ENCODE measurements around the gene IL12RB1. TPM values are rescaled to one million over a fixed set of nuclear protein-coding genes. Genes with fewer than 3 reads are reported as not detected.
A peak's percentile ranks its signal among the peaks of the same experiment; 100 is the strongest.
"Not testable (repeated sequence)": the region's sequence is repeated elsewhere in the genome, so short reads cannot be mapped to it uniquely, and the experiment has no call there.

Gene IL12RB1
- total and polyA plus RNA-seq, 2 donors: 3.7 to 7.4 TPM

- H3K4me1 ChIP-seq (ENCODE audit: control insufficient read depth in 2 of 2, insufficient read depth in 2 of 2, low read length in 2 of 2): peaks cover 17 to 33% of the 10 kb centered on the region in 2 donors
- 26% methylated on average over 54 of the region's 54 CpGs for WGBS
- peaks cover 0 to 4% of the 10 kb centered on the region in 2 donors for H3K9me3 ChIP-seq (ENCODE audit: control insufficient read depth in 2 of 2, insufficient read depth in 1 of 2, low read length in 1 of 2)
- peaks cover 15 to 21% of the 10 kb centered on the region in 2 donors for H3K27me3 ChIP-seq (ENCODE audit: control insufficient read depth in 2 of 2, insufficient read depth in 1 of 2, low read length in 1 of 2)
- DNase-seq (ENCODE audit: low read depth in 6 of 9, low spot score in 9 of 9): peak in 7 of 9 donors; percentile 68 to 91 (median 82)
- no peaks in the 10 kb centered on the region for H3K36me3 ChIP-seq (ENCODE audit: control insufficient read depth in 2 of 2, insufficient read depth in 2 of 2, low read length in 1 of 2)
- H3K27ac ChIP-seq (ENCODE audit: low read depth in 1 of 2, low read length in 1 of 2): peak within 1 kb of the TSS in 1 of 2 donors; percentile 30
- H3K4me3 ChIP-seq (ENCODE audit: low read length in 2 of 2): peak within 1 kb of the TSS; percentile 39 to 65
Observed at GRCh38 chr19:18097217-18097992, 10.7 kb upstream of the IL12RB1 start, which contains the start of gene MAST3. Gene MAST3, plus strand, starts transcription at chr19:18097778. Its CDS starts 15 bp downstream, at chr19:18097793.

DNA sequence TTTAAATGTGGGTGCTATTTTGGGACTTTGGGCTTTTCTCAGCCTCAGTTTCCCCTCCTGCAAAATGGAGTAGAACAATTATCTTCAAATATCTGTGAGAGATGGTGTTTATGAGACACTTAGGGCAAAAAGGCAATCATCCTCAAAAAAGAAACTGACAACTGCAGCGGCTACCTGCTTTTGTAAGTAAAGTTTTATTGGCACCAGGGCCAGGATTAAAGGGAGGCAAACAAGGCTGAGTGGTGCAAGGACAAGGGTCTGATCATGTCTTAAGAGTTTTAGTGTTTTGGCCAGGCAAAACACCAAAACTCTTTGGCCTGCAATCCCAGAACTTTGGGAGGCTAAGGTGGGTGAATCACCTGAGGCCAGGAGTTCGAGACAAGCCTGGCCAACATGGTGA, 9.5 kb upstream of the IL12RB1 start:
- Histone ChIP-seq H3K36me3 (ENCODE audit: control insufficient read depth in 2 of 2, insufficient read depth in 2 of 2, low read length in 1 of 2) (no peaks in the 10 kb centered on the region), H3K4me3 (ENCODE audit: low read length in 2 of 2) (no peak overlapping the region), H3K27ac (ENCODE audit: low read depth in 1 of 2, low read length in 1 of 2) (no peak overlapping the region), H3K9me3 (ENCODE audit: control insufficient read depth in 2 of 2, insufficient read depth in 1 of 2, low read length in 1 of 2) (peaks cover 0 to 4% of the 10 kb centered on the region in 2 donors), H3K4me1 (ENCODE audit: control insufficient read depth in 2 of 2, insufficient read depth in 2 of 2, low read length in 2 of 2) (peaks cover 23 to 44% of the 10 kb centered on the region in 2 donors), H3K27me3 (ENCODE audit: control insufficient read depth in 2 of 2, insufficient read depth in 1 of 2, low read length in 1 of 2) (peaks cover 15 to 21% of the 10 kb centered on the region in 2 donors)
- no peak for DNase-seq (ENCODE audit: low read depth in 6 of 9, low spot score in 9 of 9)
- 98% methylated on average over 2 of the region's 2 CpGs for WGBS

DNA sequence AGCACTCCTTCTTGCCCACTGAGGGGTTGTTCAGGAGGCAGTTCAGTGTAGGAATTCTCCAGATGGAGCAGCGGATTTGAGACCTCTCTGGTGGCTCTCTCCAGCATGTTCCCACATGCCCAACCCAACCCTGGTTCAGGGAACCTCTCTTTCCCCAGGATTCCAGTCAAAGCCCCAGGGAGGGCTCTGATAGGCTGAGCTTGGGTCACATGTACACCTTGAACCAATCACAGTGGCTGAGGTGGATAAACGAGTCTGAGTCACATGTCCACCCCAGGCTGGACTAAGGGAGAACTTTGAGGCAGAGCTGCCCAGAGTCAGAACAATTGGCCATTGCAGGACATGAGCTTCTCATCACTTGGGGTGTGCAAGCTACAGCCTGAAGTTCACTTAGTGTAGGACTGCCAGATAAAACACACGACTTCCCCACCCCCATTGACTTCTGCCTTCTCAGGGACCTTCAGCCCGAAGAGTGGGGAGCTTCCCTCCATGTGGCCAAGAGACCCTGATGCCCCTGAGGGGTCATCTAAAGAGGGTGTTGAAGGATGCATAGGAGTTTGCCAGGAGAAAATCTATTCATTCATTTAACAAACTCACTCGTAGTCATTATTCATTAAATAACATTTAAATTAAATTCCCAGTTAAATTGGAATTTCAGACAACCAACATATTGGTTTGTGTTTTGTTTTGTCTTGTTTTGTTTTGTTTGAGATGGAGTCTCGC, 6.9 kb upstream of the IL12RB1 start:
- DNase-seq (ENCODE audit: low read depth in 6 of 9, low spot score in 9 of 9): no peak
- no peaks in the 10 kb centered on the region for H3K9me3 ChIP-seq (ENCODE audit: control insufficient read depth in 2 of 2, insufficient read depth in 1 of 2, low read length in 1 of 2)
- no peak overlapping the region for H3K27ac ChIP-seq (ENCODE audit: low read depth in 1 of 2, low read length in 1 of 2)
- peaks cover 24 to 58% of the 10 kb centered on the region in 2 donors for H3K4me1 ChIP-seq (ENCODE audit: control insufficient read depth in 2 of 2, insufficient read depth in 2 of 2, low read length in 2 of 2)
- WGBS: 89% methylated on average over 6 of the region's 6 CpGs
- no peak overlapping the region for H3K4me3 ChIP-seq (ENCODE audit: low read length in 2 of 2)
- no peaks in the 10 kb centered on the region for H3K36me3 ChIP-seq (ENCODE audit: control insufficient read depth in 2 of 2, insufficient read depth in 2 of 2, low read length in 1 of 2)
- H3K27me3 ChIP-seq (ENCODE audit: control insufficient read depth in 2 of 2, insufficient read depth in 1 of 2, low read length in 1 of 2): peaks cover 6 to 8% of the 10 kb centered on the region in 2 donors

DNA sequence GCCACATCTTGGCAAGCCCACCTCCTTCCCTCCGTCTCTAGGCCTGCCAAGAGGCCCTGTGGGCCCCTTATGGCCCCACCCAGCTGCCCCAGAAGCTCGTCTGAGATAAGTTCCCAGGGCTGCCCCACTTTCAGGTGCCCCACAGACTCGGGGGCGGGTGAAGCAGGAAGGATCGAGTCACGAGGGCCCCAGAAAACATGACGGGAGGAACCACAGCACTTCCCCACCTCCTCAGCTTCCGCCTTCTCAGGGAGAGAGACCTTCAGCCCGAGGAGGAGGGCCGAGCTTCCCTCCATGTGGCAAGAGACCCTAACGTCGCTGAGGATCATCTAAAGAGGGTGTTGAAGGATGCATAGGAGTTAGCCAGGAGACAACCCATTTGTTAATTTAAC, 4.5 kb upstream of the IL12RB1 start:
- peak in 8 of 9 donors; percentile 71 to 96 (median 88) for DNase-seq (ENCODE audit: low read depth in 6 of 9, low spot score in 9 of 9)
- 9% methylated on average over 12 of the region's 12 CpGs for WGBS
- Histone ChIP-seq H3K4me1 (ENCODE audit: control insufficient read depth in 2 of 2, insufficient read depth in 2 of 2, low read length in 2 of 2) (peaks cover 18 to 63% of the 10 kb centered on the region in 2 donors), H3K36me3 (ENCODE audit: control insufficient read depth in 2 of 2, insufficient read depth in 2 of 2, low read length in 1 of 2) (no peaks in the 10 kb centered on the region), H3K27me3 (ENCODE audit: control insufficient read depth in 2 of 2, insufficient read depth in 1 of 2, low read length in 1 of 2) (no peaks in the 10 kb centered on the region), H3K4me3 (ENCODE audit: low read length in 2 of 2) (peak overlapping the region in 1 of 2 donors; percentile 8), H3K9me3 (ENCODE audit: control insufficient read depth in 2 of 2, insufficient read depth in 1 of 2, low read length in 1 of 2) (no peaks in the 10 kb centered on the region), H3K27ac (ENCODE audit: low read depth in 1 of 2, low read length in 1 of 2) (peak overlapping the region; percentile 83 to 97)

GRCh38 chr19:18090545-18091216, 3.9 kb upstream of the IL12RB1 start:
- Histone ChIP-seq H3K4me3 (ENCODE audit: low read length in 2 of 2) (peak overlapping the region in 1 of 2 donors; percentile 8), H3K9me3 (ENCODE audit: control insufficient read depth in 2 of 2, insufficient read depth in 1 of 2, low read length in 1 of 2) (no peaks in the 10 kb centered on the region), H3K4me1 (ENCODE audit: control insufficient read depth in 2 of 2, insufficient read depth in 2 of 2, low read length in 2 of 2) (peaks cover 18 to 63% of the 10 kb centered on the region in 2 donors), H3K27ac (ENCODE audit: low read depth in 1 of 2, low read length in 1 of 2) (peak overlapping the region; percentile 83 to 97), H3K36me3 (ENCODE audit: control insufficient read depth in 2 of 2, insufficient read depth in 2 of 2, low read length in 1 of 2) (no peaks in the 10 kb centered on the region), H3K27me3 (ENCODE audit: control insufficient read depth in 2 of 2, insufficient read depth in 1 of 2, low read length in 1 of 2) (no peaks in the 10 kb centered on the region)
- 87% methylated on average over 12 of the region's 12 CpGs for WGBS
- peak in 1 of 9 donors; percentile 15 for DNase-seq (ENCODE audit: low read depth in 6 of 9, low spot score in 9 of 9)

DNA sequence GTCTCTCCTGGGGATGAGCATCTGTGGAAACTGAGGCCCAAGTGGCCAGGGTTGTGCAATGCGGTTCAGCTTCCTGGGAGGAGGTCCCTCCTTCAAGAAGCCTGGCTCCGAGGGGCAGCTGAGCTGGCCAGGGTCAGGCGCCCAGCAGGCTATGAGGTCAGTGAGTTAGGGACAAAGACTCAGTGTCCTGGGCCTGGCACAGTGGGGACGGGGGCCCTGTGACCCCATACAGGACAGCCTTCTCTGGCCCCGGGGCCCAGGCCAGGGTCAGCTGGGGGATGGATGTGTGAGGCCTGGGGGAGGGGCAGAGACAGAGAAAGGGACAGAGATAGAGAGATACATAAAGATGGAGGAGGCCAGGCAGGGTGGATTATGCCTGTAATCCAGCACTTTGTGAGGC, 3.0 kb upstream of the IL12RB1 start:
- WGBS: 98% methylated on average over 5 of the region's 5 CpGs
- DNase-seq (ENCODE audit: low read depth in 6 of 9, low spot score in 9 of 9): no peak
- H3K4me1 ChIP-seq (ENCODE audit: control insufficient read depth in 2 of 2, insufficient read depth in 2 of 2, low read length in 2 of 2): peaks cover 18 to 63% of the 10 kb centered on the region in 2 donors

GRCh38 chr19:18089096-18089541, 2.4 kb upstream of the IL12RB1 start:
- DNase-seq (ENCODE audit: low read depth in 6 of 9, low spot score in 9 of 9): peak in 2 of 9 donors; percentile 28 to 68
- not testable (repeated sequence) for H3K4me3 ChIP-seq (ENCODE audit: low read length in 2 of 2); H3K9me3 ChIP-seq (ENCODE audit: control insufficient read depth in 2 of 2, insufficient read depth in 1 of 2, low read length in 1 of 2); H3K27me3 ChIP-seq (ENCODE audit: control insufficient read depth in 2 of 2, insufficient read depth in 1 of 2, low read length in 1 of 2); H3K36me3 ChIP-seq (ENCODE audit: control insufficient read depth in 2 of 2, insufficient read depth in 2 of 2, low read length in 1 of 2)
- Histone ChIP-seq H3K4me1 (ENCODE audit: control insufficient read depth in 2 of 2, insufficient read depth in 2 of 2, low read length in 2 of 2) (peaks cover 18 to 63% of the 10 kb centered on the region in 2 donors), H3K27ac (ENCODE audit: low read depth in 1 of 2, low read length in 1 of 2) (peak overlapping the region; percentile 61 to 97)
- WGBS: 75% methylated on average over 11 of the region's 11 CpGs

More for the DNA sequence above, 3.0 kb upstream of the IL12RB1 start:
- Histone ChIP-seq H3K27me3 (ENCODE audit: control insufficient read depth in 2 of 2, insufficient read depth in 1 of 2, low read length in 1 of 2) (no peaks in the 10 kb centered on the region), H3K9me3 (ENCODE audit: control insufficient read depth in 2 of 2, insufficient read depth in 1 of 2, low read length in 1 of 2) (no peaks in the 10 kb centered on the region), H3K4me3 (ENCODE audit: low read length in 2 of 2) (no peak overlapping the region), H3K27ac (ENCODE audit: low read depth in 1 of 2, low read length in 1 of 2) (peak overlapping the region; percentile 68 to 97), H3K36me3 (ENCODE audit: control insufficient read depth in 2 of 2, insufficient read depth in 2 of 2, low read length in 1 of 2) (no peaks in the 10 kb centered on the region)

DNA sequence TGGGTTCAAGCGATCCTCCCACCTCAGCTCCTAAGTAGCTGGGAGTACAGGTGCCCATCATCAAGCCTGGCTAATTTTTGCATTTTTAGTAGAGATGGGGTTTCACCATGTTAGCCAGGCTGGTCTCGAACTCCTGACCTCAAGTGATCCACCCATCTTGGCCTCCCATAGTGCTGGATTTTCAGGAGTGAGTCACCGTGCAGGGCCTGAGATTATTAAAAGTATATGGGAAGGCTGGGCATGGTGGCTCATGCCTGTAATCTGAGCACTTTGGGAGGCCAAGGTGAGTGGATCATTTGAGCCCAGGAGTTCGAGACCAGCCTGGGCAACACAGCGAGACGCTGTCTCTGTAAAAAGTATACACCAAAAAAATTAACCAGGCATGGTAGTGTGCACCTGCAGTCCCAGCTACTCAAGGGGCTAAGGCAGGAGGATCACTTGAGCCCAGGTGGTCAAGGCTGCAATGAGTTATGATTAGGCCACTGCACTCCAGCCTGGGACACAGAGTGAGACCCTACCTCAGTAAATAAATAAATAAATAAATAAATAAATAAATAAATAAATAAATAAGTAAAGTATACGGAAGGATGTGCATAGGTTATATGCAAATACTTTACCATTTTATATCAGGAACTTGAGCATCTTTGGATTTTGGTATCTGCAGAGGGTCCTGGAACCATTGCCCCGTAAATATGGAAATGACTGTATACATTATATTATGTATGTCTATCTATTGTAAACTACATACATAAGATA, 854 bp downstream of the IL12RB1 start:
- no peak for DNase-seq (ENCODE audit: low read depth in 6 of 9, low spot score in 9 of 9)
- no peaks in the 10 kb centered on the region for H3K9me3 ChIP-seq (ENCODE audit: control insufficient read depth in 2 of 2, insufficient read depth in 1 of 2, low read length in 1 of 2)
- peaks cover 9 to 42% of the 10 kb centered on the region in 2 donors for H3K4me1 ChIP-seq (ENCODE audit: control insufficient read depth in 2 of 2, insufficient read depth in 2 of 2, low read length in 2 of 2)
- no peak overlapping the region for H3K27ac ChIP-seq (ENCODE audit: low read depth in 1 of 2, low read length in 1 of 2)
- no peak overlapping the region for H3K4me3 ChIP-seq (ENCODE audit: low read length in 2 of 2)
- WGBS: 96% methylated on average over 8 of the region's 8 CpGs
- peaks cover 0 to under 1% of the 10 kb centered on the region in 2 donors for H3K36me3 ChIP-seq (ENCODE audit: control insufficient read depth in 2 of 2, insufficient read depth in 2 of 2, low read length in 1 of 2)
- H3K27me3 ChIP-seq (ENCODE audit: control insufficient read depth in 2 of 2, insufficient read depth in 1 of 2, low read length in 1 of 2): no peaks in the 10 kb centered on the region
